Measurements from ENCODE around the gene CD74. TPM values are rescaled to one million over a fixed set of nuclear protein-coding genes. Genes with fewer than 3 reads are reported as not detected.

Gene CD74
- total RNA-seq, 1 donor from 2014 or later = 251 TPM

DNA sequence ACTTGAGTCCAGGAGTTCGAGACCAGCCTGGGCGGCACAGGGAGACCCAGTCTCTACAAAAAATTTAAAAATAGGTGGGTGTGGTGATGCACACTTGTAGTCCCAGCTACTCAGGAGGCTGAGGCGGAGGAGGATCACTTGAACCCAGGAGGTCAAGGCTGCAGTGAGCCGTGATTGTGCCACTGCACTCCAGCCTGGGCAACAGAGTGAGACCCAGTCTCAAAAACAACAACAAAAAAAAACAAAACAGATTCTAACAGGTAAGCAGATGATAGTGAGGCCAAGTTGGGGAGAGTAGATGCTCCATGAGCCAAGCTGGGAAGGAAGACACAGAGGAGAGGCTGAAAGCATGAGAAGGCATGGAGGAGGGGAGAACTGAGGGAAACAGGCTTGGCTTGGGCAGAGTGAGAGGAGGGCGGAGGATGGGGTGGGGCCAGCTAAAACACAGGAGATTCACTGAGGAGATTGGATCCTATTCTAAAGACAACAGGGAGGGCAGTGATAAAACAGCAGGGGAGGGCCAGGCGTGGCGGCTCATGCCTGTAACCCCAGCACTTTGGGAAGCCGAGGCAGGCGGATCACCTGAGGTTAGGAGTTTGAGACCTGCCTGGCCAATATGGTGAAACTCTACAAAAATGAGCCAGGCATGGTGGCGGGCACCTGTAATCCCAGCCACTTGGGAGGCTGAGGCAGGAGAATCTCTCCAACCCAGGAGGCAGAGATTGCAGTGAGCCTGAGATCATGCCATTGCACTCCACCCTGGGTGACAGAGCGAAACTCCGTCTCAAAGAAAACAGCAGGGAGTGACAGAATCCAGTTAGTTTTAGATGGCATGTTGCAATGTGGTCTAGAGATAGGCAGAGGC, 28.5 kb upstream of the CD74 start:
- Histone ChIP-seq H3K4me1 (peaks cover 22% of the 10 kb centered on the region), H3K36me3 (peaks cover 32% of the 10 kb centered on the region), H3K4me3 (no peak overlapping the region), H3K9me3 (replicated peaks) (no peaks in the 10 kb centered on the region), H3K27ac (replicated peaks) (peak overlapping the region; percentile 81), H3K27me3 (ENCODE audit: low read depth) (no peaks in the 10 kb centered on the region)
- intact Hi-C loops (cut with micrococcal nuclease) = no loop called here
- DNase-seq = no peak
- TF ChIP-seq, protein P1, sequence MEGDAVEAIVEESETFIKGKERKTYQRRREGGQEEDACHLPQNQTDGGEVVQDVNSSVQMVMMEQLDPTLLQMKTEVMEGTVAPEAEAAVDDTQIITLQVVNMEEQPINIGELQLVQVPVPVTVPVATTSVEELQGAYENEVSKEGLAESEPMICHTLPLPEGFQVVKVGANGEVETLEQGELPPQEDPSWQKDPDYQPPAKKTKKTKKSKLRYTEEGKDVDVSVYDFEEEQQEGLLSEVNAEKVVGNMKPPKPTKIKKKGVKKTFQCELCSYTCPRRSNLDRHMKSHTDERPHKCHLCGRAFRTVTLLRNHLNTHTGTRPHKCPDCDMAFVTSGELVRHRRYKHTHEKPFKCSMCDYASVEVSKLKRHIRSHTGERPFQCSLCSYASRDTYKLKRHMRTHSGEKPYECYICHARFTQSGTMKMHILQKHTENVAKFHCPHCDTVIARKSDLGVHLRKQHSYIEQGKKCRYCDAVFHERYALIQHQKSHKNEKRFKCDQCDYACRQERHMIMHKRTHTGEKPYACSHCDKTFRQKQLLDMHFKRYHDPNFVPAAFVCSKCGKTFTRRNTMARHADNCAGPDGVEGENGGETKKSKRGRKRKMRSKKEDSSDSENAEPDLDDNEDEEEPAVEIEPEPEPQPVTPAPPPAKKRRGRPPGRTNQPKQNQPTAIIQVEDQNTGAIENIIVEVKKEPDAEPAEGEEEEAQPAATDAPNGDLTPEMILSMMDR (IDR thresholded peaks at IDR 0.05; ENCODE audit: borderline replicate concordance) = no peak

DNA sequence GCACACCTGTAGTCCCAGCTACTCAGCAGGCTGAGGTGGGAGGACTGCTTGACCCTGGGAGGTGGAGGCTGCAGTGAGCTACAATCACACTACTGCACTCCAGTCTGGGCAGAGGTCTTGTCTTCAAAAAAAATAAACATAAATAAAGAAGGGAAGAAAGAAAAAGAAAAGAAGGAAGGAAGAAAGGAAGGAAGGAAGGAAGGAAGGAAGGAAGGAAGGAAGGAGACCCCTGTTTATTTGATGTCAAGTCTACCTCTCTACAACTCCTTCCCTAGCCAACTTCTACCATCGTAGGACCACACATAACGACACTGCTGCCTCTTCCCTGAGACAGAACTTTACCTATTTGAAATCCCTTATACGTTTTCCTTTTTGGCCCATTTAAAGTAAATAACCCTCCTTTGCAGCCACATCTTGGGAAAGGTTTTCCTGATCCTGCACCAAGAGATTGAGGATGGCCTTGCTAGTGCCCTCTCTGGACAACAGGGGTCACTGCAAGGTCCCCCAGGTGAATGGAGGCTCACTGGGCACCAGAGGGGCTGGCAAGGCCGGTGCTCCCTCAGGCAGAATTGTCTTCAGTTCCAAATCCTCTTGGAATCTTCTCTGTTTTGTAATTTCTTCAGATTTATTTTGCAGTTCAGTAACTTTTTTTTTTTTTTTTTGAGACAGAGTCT, 26.3 kb upstream of the CD74 start:
- H3K4me1 ChIP-seq = peaks cover 27% of the 10 kb centered on the region
- H3K4me3 ChIP-seq = no peak overlapping the region
- no peaks in the 10 kb centered on the region for H3K27me3 ChIP-seq (ENCODE audit: low read depth)
- peaks cover 10% of the 10 kb centered on the region for H3K36me3 ChIP-seq
- intact Hi-C loops (cut with micrococcal nuclease) = no loop called here
- DNase-seq = no peak
- H3K27ac ChIP-seq (replicated peaks) = no peak overlapping the region
- H3K9me3 ChIP-seq (replicated peaks) = no peaks in the 10 kb centered on the region
- TF ChIP-seq, protein P1 (IDR thresholded peaks at IDR 0.05; ENCODE audit: borderline replicate concordance) = peak; percentile 60

DNA sequence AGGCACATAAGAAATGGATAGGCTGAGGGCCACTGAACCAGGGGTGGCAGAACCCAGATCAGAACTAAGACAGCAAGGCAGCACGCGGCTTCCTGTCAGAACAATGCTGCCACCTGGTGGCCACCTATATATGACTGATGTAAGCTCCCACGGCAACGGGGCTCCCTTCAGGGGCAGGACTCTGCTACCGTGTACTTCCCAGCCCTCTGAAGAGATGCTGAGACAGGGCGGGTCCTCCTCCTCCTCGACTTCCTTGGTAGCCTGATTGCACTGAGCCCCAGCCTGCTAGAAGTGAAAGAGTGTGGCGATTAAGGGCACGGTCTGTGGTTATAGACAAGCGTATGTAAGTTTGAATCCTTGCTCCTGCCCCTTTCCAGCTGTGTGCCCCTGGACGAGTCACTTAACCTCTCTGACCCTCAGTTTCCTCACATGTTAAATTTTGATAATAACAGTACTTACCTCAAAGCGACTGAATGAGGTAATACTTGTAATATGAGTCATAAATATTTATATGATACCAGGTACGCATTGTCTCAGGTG, 23.5 kb upstream of the CD74 start:
- no peaks in the 10 kb centered on the region for H3K36me3 ChIP-seq
- intact Hi-C loops (cut with micrococcal nuclease) = no loop called here
- peaks cover 11% of the 10 kb centered on the region for H3K4me1 ChIP-seq
- H3K27ac ChIP-seq (replicated peaks) = no peak overlapping the region
- TF ChIP-seq, protein P1 (IDR thresholded peaks at IDR 0.05; ENCODE audit: borderline replicate concordance) = peak; percentile 92
- H3K9me3 ChIP-seq (replicated peaks) = no peaks in the 10 kb centered on the region
- H3K27me3 ChIP-seq (ENCODE audit: low read depth) = no peaks in the 10 kb centered on the region
- no peak overlapping the region for H3K4me3 ChIP-seq
- peak; percentile 83 for DNase-seq

DNA sequence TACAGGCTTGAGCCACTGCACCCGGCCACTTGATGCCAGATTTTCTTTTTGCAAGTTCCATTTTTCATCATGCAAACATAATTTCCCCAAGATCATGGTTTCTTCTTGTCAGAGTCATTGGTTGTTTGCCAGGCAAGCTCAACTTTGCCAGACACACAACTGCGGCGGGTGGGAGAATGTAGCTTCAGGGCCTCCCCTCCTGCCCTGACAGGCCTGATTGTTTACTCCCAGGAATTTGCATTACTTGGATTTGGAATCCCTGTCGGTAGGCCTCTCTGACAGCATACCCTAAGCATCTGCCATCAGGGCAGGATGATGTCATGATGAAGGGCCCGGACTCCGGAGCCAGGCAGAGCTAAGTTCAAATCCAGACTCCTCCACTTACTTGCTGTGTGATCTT, 21.8 kb upstream of the CD74 start:
- DNase-seq = no peak
- H3K36me3 ChIP-seq = no peaks in the 10 kb centered on the region
- no peaks in the 10 kb centered on the region for H3K9me3 ChIP-seq (replicated peaks)
- TF ChIP-seq, protein P1 (IDR thresholded peaks at IDR 0.05; ENCODE audit: borderline replicate concordance) = no peak
- intact Hi-C loops (cut with micrococcal nuclease) = no loop called here
- H3K27ac ChIP-seq (replicated peaks) = no peak overlapping the region
- H3K27me3 ChIP-seq (ENCODE audit: low read depth) = no peaks in the 10 kb centered on the region
- peaks cover 9% of the 10 kb centered on the region for H3K4me1 ChIP-seq
- no peak overlapping the region for H3K4me3 ChIP-seq

DNA sequence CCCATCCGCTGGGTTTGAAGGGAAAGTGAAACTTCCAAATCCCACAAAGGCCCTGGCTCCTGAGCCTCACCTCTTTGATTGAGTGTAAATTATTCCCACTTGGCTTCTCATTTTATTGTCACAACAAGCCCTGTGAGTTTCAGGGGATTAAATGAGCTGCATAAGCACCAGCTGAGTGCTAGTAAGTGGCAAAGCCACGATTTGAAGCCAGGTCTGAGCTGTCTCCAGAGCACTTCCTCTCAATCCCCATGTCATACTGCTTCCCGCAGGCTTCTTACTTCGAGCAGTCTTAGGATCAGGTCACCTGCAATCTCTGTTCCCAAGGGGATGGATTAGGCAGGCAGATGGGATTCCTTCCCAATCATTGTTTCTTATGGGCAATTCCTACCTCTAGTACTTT, 18.9 kb upstream of the CD74 start:
- no peaks in the 10 kb centered on the region for H3K27me3 ChIP-seq (ENCODE audit: low read depth)
- TF ChIP-seq, protein P1 (IDR thresholded peaks at IDR 0.05; ENCODE audit: borderline replicate concordance) = no peak
- intact Hi-C loops (cut with micrococcal nuclease) = no loop called here
- no peaks in the 10 kb centered on the region for H3K36me3 ChIP-seq
- peaks cover 21% of the 10 kb centered on the region for H3K4me1 ChIP-seq
- no peak for DNase-seq
- H3K27ac ChIP-seq (replicated peaks) = peak overlapping the region; percentile 66
- H3K4me3 ChIP-seq = peak overlapping the region; percentile 25
- no peaks in the 10 kb centered on the region for H3K9me3 ChIP-seq (replicated peaks)
